HG03280 (cell line): Measurements from ENCODE around the gene SNX21.
"Not testable (repeated sequence)": the region's sequence is repeated elsewhere in the genome, so short reads cannot be mapped to it uniquely, and the experiment has no call there.

Experiments
- ATAC-seq: cut with Tn5 transposase; IDR thresholded peaks from one replicate; pipeline ENCODE4 v1.9.1; 2021; ENCODE audit warnings: mild to moderate bottlenecking, moderate library complexity; ENCODE audit not compliant: unreplicated experiment

The SNX21 gene

GRCh38 chr20:45833030-45833882, at the start of gene SNX21:
Gene SNX21 (plus strand): TSS chr20:45833799. CDS start chr20:45833920, 121 bp downstream.
- ATAC-seq = peak; percentile 58

- ATAC-seq = no peak
Observed at GRCh38 chr20:45788351-45788750, 45.2 kb upstream of the SNX21 start.

- ATAC-seq = peak; percentile 14
Observed at GRCh38 chr20:45792317-45793118, 41.1 kb upstream of the SNX21 start.

GRCh38 chr20:45796337-45797065, 37.1 kb upstream of the SNX21 start:
- ATAC-seq = no peak

- ATAC-seq = not testable (repeated sequence)
Observed at GRCh38 chr20:45797510-45797909, 36.1 kb upstream of the SNX21 start.

- not testable (repeated sequence) for ATAC-seq
Observed at GRCh38 chr20:45797955-45798354, 35.6 kb upstream of the SNX21 start.

GRCh38 chr20:45798935-45799642, 34.5 kb upstream of the SNX21 start:
- ATAC-seq = peak; percentile 52

- no peak for ATAC-seq
Observed at GRCh38 chr20:45801851-45802250, 31.7 kb upstream of the SNX21 start.

GRCh38 chr20:45810191-45810970, 23.2 kb upstream of the SNX21 start:
- ATAC-seq = no peak

GRCh38 chr20:45812157-45813005, 21.2 kb upstream of the SNX21 start, which contains the start of gene UBE2C:
Gene UBE2C (plus strand): TSS chr20:45812644. CDS start chr20:45812696, 52 bp downstream.
- peak; percentile 98 for ATAC-seq

GRCh38 chr20:45813006-45813340, 20.6 kb upstream of the SNX21 start:
- ATAC-seq = no peak

- ATAC-seq = no peak
Observed at GRCh38 chr20:45813489-45813888, 20.1 kb upstream of the SNX21 start.

- no peak for ATAC-seq
Observed at GRCh38 chr20:45814314-45814713, 19.3 kb upstream of the SNX21 start.

- ATAC-seq = no peak
Observed at GRCh38 chr20:45816951-45817350, 16.6 kb upstream of the SNX21 start.

GRCh38 chr20:45817376-45818194, 16.0 kb upstream of the SNX21 start:
- no peak for ATAC-seq

GRCh38 chr20:45818239-45818638, 15.4 kb upstream of the SNX21 start:
- ATAC-seq = no peak

GRCh38 chr20:45819466-45819865, 14.1 kb upstream of the SNX21 start:
- ATAC-seq = no peak

- ATAC-seq = no peak
Observed at GRCh38 chr20:45821947-45822346, 11.7 kb upstream of the SNX21 start.
